HepG2 (cell line): ENCODE measurements around the gene ANXA7. TPM values are rescaled to one million over a fixed set of nuclear protein-coding genes. Genes with fewer than 3 reads are reported as not detected.
A peak's percentile ranks its signal among the peaks of the same experiment; 100 is the strongest.

Experiments
- ATAC-seq: fragments of 200-7000 bp; cut with Tn5 transposase; 3 replicates; pipeline ENCODE4 v1.9.1; 2020; ENCODE audit warnings: mild to moderate bottlenecking, moderate library complexity
- BruUV-seq: library from RNA; stranded (reverse); fragments of 400-500 nt; replicated peaks from 2 replicates; lab custom pipeline; 2021; lab: Mats Ljungman, UMichigan
- CTCF ChIA-PET: fragments of 300-600 bp; formaldehyde crosslinking; extraction: SDS; loops from one replicate; lab custom pipeline; 2021; ENCODE audit warnings: low total read pairs, inconsistent platforms, low intra/inter-chr PET ratio; lab: Yijun Ruan, JAX
- POLR2A ChIA-PET: fragments of 350-600 bp; sonication (Branson Sonifier 250); formaldehyde crosslinking; loops from one replicate; lab custom pipeline; 2020; ENCODE audit warnings: antibody characterized with exemption, inconsistent platforms; lab: Yijun Ruan, JAX
- DNase-seq: peaks from one replicate; pipeline ENCODE4 v3.0.0-alpha.2; 2015; ENCODE audit warnings: low spot score
- FAIRE-seq: peaks from 3 replicates; lab custom pipeline; 2011; peaks lifted over from hg19 to GRCh38; lab: Jason Lieb, UNC
- H2AFZ ChIP-seq: one replicate; pipeline ENCODE4 v1.6.1; 2011; ENCODE audit warnings: low read length, inconsistent platforms
- H3K27ac ChIP-seq: fragments of 300-600 bp; 3 replicates; pipeline ENCODE4 v1.8.0; 2011; ENCODE audit warnings: mixed run types, mild to moderate bottlenecking, mixed read lengths, low read length, inconsistent platforms; ENCODE audit not compliant: insufficient read depth; ENCODE audit errors: extremely low read length
- H3K27me3 ChIP-seq, 2 experiments: fragments of 200-600 bp in 1 of 2; 2 replicates in 1 of 2; 3 replicates in 1 of 2; pipeline versions ENCODE4 v1.6.0 to v1.8.0; 2011; ENCODE audit warnings: low read length in 2 of 2, mild to moderate bottlenecking in 2 of 2, moderate library complexity in 2 of 2, inconsistent platforms in 1 of 2; ENCODE audit not compliant: insufficient read depth in 2 of 2, control insufficient read depth in 1 of 2
- H3K36me3 ChIP-seq, 2 experiments: fragments of 200-600 bp in 1 of 2; replicated peaks in 1 of 2; 2 replicates in 1 of 2; 3 replicates in 1 of 2; pipeline versions ENCODE4 v1.5.1 to v1.8.0; 2011; ENCODE audit warnings: low read length in 2 of 2, inconsistent platforms in 1 of 2; ENCODE audit not compliant: insufficient read depth in 2 of 2, control insufficient read depth in 1 of 2
- H3K4me1 ChIP-seq: 2 replicates; pipeline ENCODE4 v1.5.1; 2012; ENCODE audit warnings: low read length, inconsistent platforms; ENCODE audit not compliant: insufficient read depth
- H3K4me2 ChIP-seq: 2 replicates; pipeline ENCODE4 v1.6.0; 2011; ENCODE audit warnings: low read depth, low read length, inconsistent platforms
- H3K4me3 ChIP-seq, 3 experiments: fragments of 200-600 bp in 1 of 3; sonication (generic), shearing (Covaris generic) in 1 of 3; replicated peaks in 1 of 3; 2 replicates each; pipeline ENCODE4 v1.5.1; 2011 to 2016; ENCODE audit warnings: low read length in 3 of 3, inconsistent platforms in 2 of 3, low read depth in 2 of 3, mild to moderate bottlenecking in 2 of 3, control low read depth in 1 of 3, mixed read lengths in 1 of 3; ENCODE audit not compliant: insufficient read depth in 1 of 3
- H3K79me2 ChIP-seq: one replicate; pipeline ENCODE4 v1.6.1; 2011; ENCODE audit warnings: low read length, inconsistent platforms; ENCODE audit not compliant: insufficient read depth
- H3K9ac ChIP-seq: 2 replicates; pipeline ENCODE4 v1.6.0; 2011; ENCODE audit warnings: mild to moderate bottlenecking, low read depth, low read length, inconsistent platforms; ENCODE audit not compliant: insufficient read depth
- H3K9me3 ChIP-seq: 2 replicates; pipeline ENCODE4 v1.5.1; 2012; ENCODE audit warnings: mild to moderate bottlenecking, low read length
- H4K20me1 ChIP-seq: 2 replicates; pipeline ENCODE4 v1.6.0; 2011; ENCODE audit warnings: inconsistent platforms, mild to moderate bottlenecking, low read length, moderate library complexity; ENCODE audit not compliant: insufficient read depth
- FOXA1 ChIP-seq, 2 experiments: fragments of 450-650 bp in 1 of 2; sonication (generic) in 1 of 2; formaldehyde crosslinking in 1 of 2; IDR thresholded peaks; 2 replicates each; pipeline versions ENCODE4 v1.4.0 to v1.6.1; 2016 to 2020; ENCODE audit warnings: missing genetic modification reagents in 1 of 2
- FOXA3 ChIP-seq: IDR thresholded peaks from 2 replicates; pipeline ENCODE4 v1.6.1; 2016; ENCODE audit warnings: missing genetic modification reagents, missing compliant biosample characterization
- GPN1 ChIP-seq: sonication (generic); formaldehyde crosslinking; IDR thresholded peaks from 2 replicates; pipeline ENCODE4 v1.5.1; 2020; ENCODE audit warnings: missing genetic modification reagents, borderline replicate concordance
- HNRNPUL1 ChIP-seq: fragments of 200-400 bp; formaldehyde crosslinking; IDR thresholded peaks from 2 replicates; pipeline ENCODE4 v1.6.1; 2017; ENCODE audit warnings: low read depth, mild to moderate bottlenecking, low read length, moderate library complexity
- KDM5A ChIP-seq: fragments of 200-600 bp; sonication (generic); IDR thresholded peaks from 2 replicates; pipeline ENCODE4 v1.7.0; 2018; ENCODE audit warnings: antibody characterized with exemption, mild to moderate bottlenecking, low read length, borderline replicate concordance
- MED1 ChIP-seq: sonication (generic); formaldehyde crosslinking; IDR thresholded peaks from 2 replicates; pipeline ENCODE4 v1.4.0; 2020; ENCODE audit warnings: missing genetic modification reagents
- MYNN ChIP-seq: sonication (generic); formaldehyde crosslinking; IDR thresholded peaks from 2 replicates; pipeline ENCODE4 v1.4.0; 2020; ENCODE audit warnings: mild to moderate bottlenecking, low read depth, missing genetic modification reagents
- POGZ ChIP-seq: sonication (generic); formaldehyde crosslinking; IDR thresholded peaks from 2 replicates; pipeline ENCODE4 v1.4.0; 2020; ENCODE audit warnings: mild to moderate bottlenecking, missing genetic modification reagents
- POLR2A ChIP-seq, 2 experiments: IDR thresholded peaks; 2 replicates each; pipeline ENCODE4 v1.6.1; 2011; ENCODE audit warnings: low read depth in 2 of 2, low read length in 2 of 2, mild to moderate bottlenecking in 1 of 2, moderate library complexity in 1 of 2; ENCODE audit not compliant: insufficient read depth in 1 of 2
- SMYD3 ChIP-seq: sonication (generic); formaldehyde crosslinking; IDR thresholded peaks from 2 replicates; pipeline ENCODE4 v1.8.1; 2023; ENCODE audit warnings: mild to moderate bottlenecking, missing genetic modification reagents
- SP5 ChIP-seq: IDR thresholded peaks from 2 replicates; pipeline ENCODE4 v1.6.1; 2016; ENCODE audit warnings: low read depth, borderline replicate concordance
- YY1 ChIP-seq: IDR thresholded peaks from 2 replicates; pipeline ENCODE4 v1.6.1; 2011; ENCODE audit warnings: low read length, low read depth, moderate library complexity, mild to moderate bottlenecking; ENCODE audit not compliant: insufficient read depth, insufficient replicate concordance
- ZFP90 ChIP-seq: sonication (generic); formaldehyde crosslinking; IDR thresholded peaks from 2 replicates; pipeline ENCODE4 v1.8.0; 2022; ENCODE audit warnings: missing genetic modification reagents, mild to moderate bottlenecking, inconsistent platforms, borderline replicate concordance
- ZNF17 ChIP-seq: sonication (generic); formaldehyde crosslinking; IDR thresholded peaks from 2 replicates; pipeline ENCODE4 v1.5.0; 2020; ENCODE audit warnings: mild to moderate bottlenecking, missing genetic modification reagents
- ZNF501 ChIP-seq: sonication (generic); formaldehyde crosslinking; IDR thresholded peaks from 2 replicates; pipeline ENCODE4 v1.5.1; 2020; ENCODE audit warnings: mild to moderate bottlenecking, moderate library complexity, missing genetic modification reagents
- ZNF530 ChIP-seq: sonication (generic); formaldehyde crosslinking; IDR thresholded peaks from 2 replicates; pipeline ENCODE4 v1.5.0; 2020; ENCODE audit warnings: low read depth, mild to moderate bottlenecking, missing genetic modification reagents
- ZNF577 ChIP-seq: sonication (generic); formaldehyde crosslinking; IDR thresholded peaks from 2 replicates; pipeline ENCODE4 v1.4.0; 2020; ENCODE audit warnings: mild to moderate bottlenecking, low read depth, missing genetic modification reagents, borderline replicate concordance
- ZNF747 ChIP-seq: sonication (generic); formaldehyde crosslinking; IDR thresholded peaks from 2 replicates; pipeline ENCODE4 v1.8.1; 2023; ENCODE audit warnings: missing genetic modification reagents, mild to moderate bottlenecking, borderline replicate concordance
- WGBS: methylation state at CpG from one replicate; pipeline ENCODE4 v1.1.6; 2017; ENCODE audit warnings: low lambda C conversion rate; 5-methylcytosine and 5-hydroxymethylcytosine counted together
- in situ Hi-C: cut with HindIII; loops from 2 replicates; pipeline ENCODE4 v1.10.0; 2017; ENCODE audit warnings: low pct_unique_long_range_greater_than_20kb; ENCODE audit not compliant: extremely low pct_ligation_motif_present
- intact Hi-C: fragments of 100-400 bp; cut with micrococcal nuclease; formaldehyde crosslinking; loops from one replicate; pipeline ENCODE4 v1.10.0; 2022; ENCODE audit not compliant: unreplicated experiment
- polyA plus RNA-seq, 8 experiments: library from polyadenylated mRNA; depleted of rRNA in 3 of 8; stranded (reverse) in 7 of 8; unstranded in 1 of 8; fragments of >200 nt; fragmentation: Illumina TruSeq in 4 of 8; extraction: Trizol in 4 of 8; gene quantifications; 2 replicates each; pipeline versions ENCODE4 v1.2.1 to v1.2.3, GENCODE V29; 2011 to 2016; ENCODE audit warnings: low read depth in 4 of 8, missing spikeins in 1 of 8, mixed read lengths in 1 of 8; ENCODE audit not compliant: insufficient read depth in 1 of 8
- total RNA-seq, 5 experiments: library from RNA; depleted of rRNA; stranded (reverse); fragments of >200 nt; fragmentation: Illumina TruSeq; extraction: Trizol; gene quantifications; 2 replicates each; pipeline ENCODE4 v1.2.3, GENCODE V29; 2016; ENCODE audit warnings: low read depth in 1 of 5
- TF ChIP-seq, protein P1 (sequence below): sonication (generic); formaldehyde crosslinking; IDR thresholded peaks from 2 replicates; pipeline ENCODE4 v1.4.0; 2020; ENCODE audit warnings: missing genetic modification reagents, borderline replicate concordance
- TF ChIP-seq, protein P2 (sequence below): sonication (generic); formaldehyde crosslinking; IDR thresholded peaks from 2 replicates; pipeline ENCODE4 v1.8.0; 2023; ENCODE audit warnings: mild to moderate bottlenecking, missing genetic modification reagents
- TF ChIP-seq, protein P3 (sequence below): sonication (generic); formaldehyde crosslinking; IDR thresholded peaks from 2 replicates; pipeline ENCODE4 v1.5.0; 2020; ENCODE audit warnings: missing genetic modification reagents, mild to moderate bottlenecking, borderline replicate concordance

The ANXA7 gene
- total and polyA plus RNA-seq, 2 of the 13 experiments (the other 11 are each of a cell fraction or from before 2014, with no cell fraction given) = 54.8 to 89.0 TPM

DNA sequence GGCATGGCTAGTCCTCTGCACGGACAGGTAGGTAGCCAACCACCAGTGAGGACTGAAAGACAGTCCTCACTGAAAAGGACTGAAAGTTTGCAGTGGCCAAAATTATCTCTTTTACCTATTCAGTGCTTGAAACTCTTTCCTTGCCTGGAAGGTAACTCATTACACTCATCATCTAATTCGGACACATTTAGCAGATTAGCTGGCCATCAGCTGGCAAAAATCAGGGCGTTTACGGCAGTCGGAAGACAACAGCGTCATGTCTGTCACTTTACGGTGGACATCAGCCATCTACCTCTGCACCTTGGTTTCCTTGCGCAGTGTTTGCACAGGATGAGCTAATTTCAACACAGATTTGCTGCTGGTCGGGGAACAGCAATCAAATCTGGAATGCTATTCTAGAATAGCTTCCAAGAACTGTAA is 740 bp downstream of the ANXA7 start:
- ATAC-seq (peak; percentile 73), DNase-seq (peak; percentile 81), FAIRE-seq (peak; percentile 30)
- Histone ChIP-seq H2AFZ (no peak overlapping the region), H3K4me3 (peak overlapping the region; percentile 64 to 100 (median 89)), H3K27ac (peak overlapping the region; percentile 99), H3K9ac (peak overlapping the region; percentile 98), H3K27me3 (no peaks in the 10 kb centered on the region; a peak in 1 of 5 replicates), H4K20me1 (peaks cover 14% of the 10 kb centered on the region; the same call in 1 of the 2 replicates), H3K36me3 (no peaks in the 10 kb centered on the region; a peak in 1 of 5 replicates), H3K4me1 (peaks cover 60% of the 10 kb centered on the region), H3K9me3 (no peaks in the 10 kb centered on the region), H3K79me2 (peaks cover 47% of the 10 kb centered on the region), H3K4me2 (peak overlapping the region; percentile 73)
- POLR2A ChIA-PET = interaction anchor here (1.0 to 2.1 kb wide), 8 partner anchors 10 to 428 kb away, joined by 3 to 13 read pairs (median 6); partner anchors contain the start of genes CFAP70, DNAJC9, MRPS16 and PPP3CB
- 0% methylated on average over 9 of the region's 9 CpGs for WGBS
- intact Hi-C loops (loop anchor here (5.0 kb wide), 2 partner anchors 214 to 229 kb away; partner anchors contain the start of gene MYOZ1), in situ Hi-C loops (no loop called here)
- CTCF ChIA-PET = no interaction called here
- no TSS peak for BruUV-seq
- no peak for TF ChIP-seq SMYD3 (CRISPR knock-in tag)
- TF ChIP-seq SP5 (CRISPR knock-in tag) = peak; percentile 3; the same call in 1 of the 2 replicates
- TF ChIP-seq FOXA1 (IDR thresholded peaks at IDR 0.05) = no peak
- peak; percentile 62; the same call in 1 of the 2 replicates for TF ChIP-seq FOXA1 (CRISPR knock-in tag; IDR thresholded peaks at IDR 0.05)
- TF ChIP-seq ZNF501 (CRISPR knock-in tag) = no peak
- no peak for TF ChIP-seq ZNF17 (CRISPR knock-in tag)
- no peak for TF ChIP-seq YY1
- TF ChIP-seq, protein P1, sequence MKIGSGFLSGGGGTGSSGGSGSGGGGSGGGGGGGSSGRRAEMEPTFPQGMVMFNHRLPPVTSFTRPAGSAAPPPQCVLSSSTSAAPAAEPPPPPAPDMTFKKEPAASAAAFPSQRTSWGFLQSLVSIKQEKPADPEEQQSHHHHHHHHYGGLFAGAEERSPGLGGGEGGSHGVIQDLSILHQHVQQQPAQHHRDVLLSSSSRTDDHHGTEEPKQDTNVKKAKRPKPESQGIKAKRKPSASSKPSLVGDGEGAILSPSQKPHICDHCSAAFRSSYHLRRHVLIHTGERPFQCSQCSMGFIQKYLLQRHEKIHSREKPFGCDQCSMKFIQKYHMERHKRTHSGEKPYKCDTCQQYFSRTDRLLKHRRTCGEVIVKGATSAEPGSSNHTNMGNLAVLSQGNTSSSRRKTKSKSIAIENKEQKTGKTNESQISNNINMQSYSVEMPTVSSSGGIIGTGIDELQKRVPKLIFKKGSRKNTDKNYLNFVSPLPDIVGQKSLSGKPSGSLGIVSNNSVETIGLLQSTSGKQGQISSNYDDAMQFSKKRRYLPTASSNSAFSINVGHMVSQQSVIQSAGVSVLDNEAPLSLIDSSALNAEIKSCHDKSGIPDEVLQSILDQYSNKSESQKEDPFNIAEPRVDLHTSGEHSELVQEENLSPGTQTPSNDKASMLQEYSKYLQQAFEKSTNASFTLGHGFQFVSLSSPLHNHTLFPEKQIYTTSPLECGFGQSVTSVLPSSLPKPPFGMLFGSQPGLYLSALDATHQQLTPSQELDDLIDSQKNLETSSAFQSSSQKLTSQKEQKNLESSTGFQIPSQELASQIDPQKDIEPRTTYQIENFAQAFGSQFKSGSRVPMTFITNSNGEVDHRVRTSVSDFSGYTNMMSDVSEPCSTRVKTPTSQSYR (CRISPR knock-in tag) = no peak
- no peak for TF ChIP-seq ZNF530 (CRISPR knock-in tag)
- TF ChIP-seq ZFP90 = no peak
- 0 out of 2 replicates have a peak, but pooled peaks have one; percentile 7 for TF ChIP-seq FOXA3 (CRISPR knock-in tag)
- TF ChIP-seq ZNF577 = no peak
- TF ChIP-seq, protein P2, sequence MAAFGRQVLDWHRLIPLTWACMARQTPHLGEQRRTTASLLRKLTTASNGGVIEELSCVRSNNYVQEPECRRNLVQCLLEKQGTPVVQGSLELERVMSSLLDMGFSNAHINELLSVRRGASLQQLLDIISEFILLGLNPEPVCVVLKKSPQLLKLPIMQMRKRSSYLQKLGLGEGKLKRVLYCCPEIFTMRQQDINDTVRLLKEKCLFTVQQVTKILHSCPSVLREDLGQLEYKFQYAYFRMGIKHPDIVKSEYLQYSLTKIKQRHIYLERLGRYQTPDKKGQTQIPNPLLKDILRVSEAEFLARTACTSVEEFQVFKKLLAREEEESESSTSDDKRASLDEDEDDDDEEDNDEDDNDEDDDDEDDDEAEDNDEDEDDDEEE (CRISPR knock-in tag) = no peak
- peak; percentile 66 for TF ChIP-seq KDM5A
- TF ChIP-seq MED1 (CRISPR knock-in tag) = no peak
- no peak for TF ChIP-seq GPN1 (CRISPR knock-in tag)
- TF ChIP-seq, protein P3, sequence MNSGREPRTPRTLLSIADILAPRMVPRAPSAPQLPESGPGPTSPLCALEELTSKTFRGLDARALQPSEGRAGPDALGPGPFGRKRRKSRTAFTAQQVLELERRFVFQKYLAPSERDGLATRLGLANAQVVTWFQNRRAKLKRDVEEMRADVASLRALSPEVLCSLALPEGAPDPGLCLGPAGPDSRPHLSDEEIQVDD = no peak
- 0 out of 2 replicates have a peak, but pooled peaks have one; percentile 77 for TF ChIP-seq ZNF747
- peak in 1 of 2 experiments; percentile 79; a peak in 1 of 4 replicates for TF ChIP-seq POLR2A (IDR thresholded peaks at IDR 0.05; ENCODE audit: insufficient read depth in 1 of 2, low read depth in 2 of 2, low read length in 2 of 2)
- no peak for TF ChIP-seq HNRNPUL1
- no peak for TF ChIP-seq POGZ (CRISPR knock-in tag)
- TF ChIP-seq MYNN (CRISPR knock-in tag) = no peak
